KMS-11 (cell line): ENCODE measurements around the gene RNF8.

ENCODE experiments used
- H2AFZ ChIP-seq: fragments of 200-600 bp; sonication (generic); 2 replicates; pipeline ENCODE4 v1.6.1; 2016; ENCODE audit warnings: antibody characterized with exemption, mixed run types, low read depth
- H3K27ac ChIP-seq: fragments of 200-600 bp; sonication (generic); 2 replicates; pipeline ENCODE4 v1.6.1; 2016; ENCODE audit warnings: mild to moderate bottlenecking, mixed run types
- H3K27me3 ChIP-seq: fragments of 200-600 bp; sonication (generic); 2 replicates; pipeline ENCODE4 v1.6.1; 2017; ENCODE audit warnings: mild to moderate bottlenecking, low read depth, mixed run types, moderate library complexity; ENCODE audit not compliant: insufficient read depth
- H3K36me3 ChIP-seq: fragments of 200-600 bp; sonication (generic); 2 replicates; pipeline ENCODE4 v1.6.1; 2017; ENCODE audit warnings: mild to moderate bottlenecking, mixed run types; ENCODE audit not compliant: insufficient read depth
- H3K4me1 ChIP-seq: fragments of 200-600 bp; sonication (generic); 2 replicates; pipeline ENCODE4 v1.6.1; 2016; ENCODE audit warnings: mild to moderate bottlenecking, low read depth, mixed run types; ENCODE audit not compliant: poor library complexity, severe bottlenecking
- H3K4me2 ChIP-seq: fragments of 200-600 bp; sonication (generic); 2 replicates; pipeline ENCODE4 v1.7.0; 2016; ENCODE audit warnings: mild to moderate bottlenecking, mixed run types
- H3K4me3 ChIP-seq: fragments of 200-600 bp; sonication (generic); IDR thresholded peaks from 2 replicates; pipeline ENCODE4 v1.6.1; 2017; ENCODE audit warnings: low read depth, low read length, mixed read lengths; ENCODE audit not compliant: insufficient read depth
- H3K79me2 ChIP-seq: fragments of 200-600 bp; sonication (generic); 2 replicates; pipeline ENCODE4 v1.6.1; 2016; ENCODE audit warnings: low read depth, mixed run types; ENCODE audit not compliant: insufficient read depth
- H3K9ac ChIP-seq: fragments of 200-600 bp; sonication (generic); 2 replicates; pipeline ENCODE4 v1.6.1; 2016; ENCODE audit warnings: mild to moderate bottlenecking, mixed run types
- H4K20me1 ChIP-seq: fragments of 200-600 bp; sonication (generic); 2 replicates; pipeline ENCODE4 v1.6.1; 2016; ENCODE audit warnings: mild to moderate bottlenecking, mixed run types; ENCODE audit not compliant: insufficient read depth
- TF ChIP-seq, protein P1 (sequence below): fragments of 200-600 bp; sonication (generic); conservative IDR thresholded peaks from 2 replicates; pipeline ENCODE4 v1.6.1; 2017; ENCODE audit warnings: low read depth, mild to moderate bottlenecking, antibody characterized with exemption, low read length, moderate library complexity, mixed read lengths

Gene RNF8

DNA sequence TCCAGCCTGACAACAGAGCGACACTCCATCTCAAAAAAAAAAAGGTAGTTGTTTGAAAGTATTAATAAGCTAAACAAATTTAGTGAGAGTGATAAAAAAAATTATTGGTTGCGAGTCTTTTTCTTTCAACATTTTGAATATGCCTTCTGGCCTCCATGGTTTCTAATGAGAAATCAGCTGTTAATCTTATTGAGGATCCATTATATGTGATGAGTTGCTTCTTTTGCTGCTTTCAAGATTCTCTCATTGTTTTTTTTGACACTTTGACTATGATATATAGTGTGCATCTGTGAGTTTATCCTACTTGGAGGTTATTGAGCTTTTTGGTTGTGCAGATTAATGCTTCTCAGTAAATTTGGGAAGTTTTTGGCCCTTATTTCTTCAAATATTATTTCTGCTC lies 63.6 kb downstream of the RNF8 start:
- no peaks in the 10 kb centered on the region for H3K27me3 ChIP-seq
- no peak overlapping the region for H3K4me2 ChIP-seq
- no peaks in the 10 kb centered on the region for H4K20me1 ChIP-seq
- H3K4me1 ChIP-seq: no peaks in the 10 kb centered on the region
- no peaks in the 10 kb centered on the region for H3K79me2 ChIP-seq
- H3K9ac ChIP-seq: no peak overlapping the region
- TF ChIP-seq, protein P1, sequence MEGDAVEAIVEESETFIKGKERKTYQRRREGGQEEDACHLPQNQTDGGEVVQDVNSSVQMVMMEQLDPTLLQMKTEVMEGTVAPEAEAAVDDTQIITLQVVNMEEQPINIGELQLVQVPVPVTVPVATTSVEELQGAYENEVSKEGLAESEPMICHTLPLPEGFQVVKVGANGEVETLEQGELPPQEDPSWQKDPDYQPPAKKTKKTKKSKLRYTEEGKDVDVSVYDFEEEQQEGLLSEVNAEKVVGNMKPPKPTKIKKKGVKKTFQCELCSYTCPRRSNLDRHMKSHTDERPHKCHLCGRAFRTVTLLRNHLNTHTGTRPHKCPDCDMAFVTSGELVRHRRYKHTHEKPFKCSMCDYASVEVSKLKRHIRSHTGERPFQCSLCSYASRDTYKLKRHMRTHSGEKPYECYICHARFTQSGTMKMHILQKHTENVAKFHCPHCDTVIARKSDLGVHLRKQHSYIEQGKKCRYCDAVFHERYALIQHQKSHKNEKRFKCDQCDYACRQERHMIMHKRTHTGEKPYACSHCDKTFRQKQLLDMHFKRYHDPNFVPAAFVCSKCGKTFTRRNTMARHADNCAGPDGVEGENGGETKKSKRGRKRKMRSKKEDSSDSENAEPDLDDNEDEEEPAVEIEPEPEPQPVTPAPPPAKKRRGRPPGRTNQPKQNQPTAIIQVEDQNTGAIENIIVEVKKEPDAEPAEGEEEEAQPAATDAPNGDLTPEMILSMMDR: no peak
- H3K27ac ChIP-seq: no peak overlapping the region
- no peak overlapping the region for H2AFZ ChIP-seq
- H3K36me3 ChIP-seq: no peaks in the 10 kb centered on the region
- H3K4me3 ChIP-seq: no peak overlapping the region

DNA sequence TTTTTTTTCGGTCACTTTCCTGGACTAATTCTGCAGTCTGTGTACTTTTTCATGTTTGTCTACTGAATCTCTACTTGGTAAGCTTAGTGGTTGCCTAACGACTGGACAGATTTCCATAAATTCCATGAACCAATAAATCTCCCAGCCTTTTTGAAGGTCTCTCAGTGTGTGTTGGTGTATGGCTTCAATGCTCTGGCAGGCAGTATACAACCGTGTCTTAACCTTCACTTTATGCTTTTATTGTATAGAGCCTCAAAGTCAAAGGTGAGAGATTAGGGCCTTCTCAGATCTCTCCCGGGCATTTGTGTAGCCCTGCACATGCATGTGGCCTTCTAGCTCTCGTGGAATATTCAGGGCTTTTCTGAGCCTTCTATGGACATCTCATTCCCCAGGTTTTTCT lies 64.9 kb downstream of the RNF8 start:
- no peaks in the 10 kb centered on the region for H3K79me2 ChIP-seq
- no peaks in the 10 kb centered on the region for H3K27me3 ChIP-seq
- no peak overlapping the region for H3K4me2 ChIP-seq
- H3K4me3 ChIP-seq: no peak overlapping the region
- H3K36me3 ChIP-seq: no peaks in the 10 kb centered on the region
- no peak overlapping the region for H3K27ac ChIP-seq
- no peak overlapping the region for H2AFZ ChIP-seq
- H3K4me1 ChIP-seq: no peaks in the 10 kb centered on the region
- no peaks in the 10 kb centered on the region for H4K20me1 ChIP-seq
- no peak overlapping the region for H3K9ac ChIP-seq
- TF ChIP-seq, protein P1: no peak

DNA sequence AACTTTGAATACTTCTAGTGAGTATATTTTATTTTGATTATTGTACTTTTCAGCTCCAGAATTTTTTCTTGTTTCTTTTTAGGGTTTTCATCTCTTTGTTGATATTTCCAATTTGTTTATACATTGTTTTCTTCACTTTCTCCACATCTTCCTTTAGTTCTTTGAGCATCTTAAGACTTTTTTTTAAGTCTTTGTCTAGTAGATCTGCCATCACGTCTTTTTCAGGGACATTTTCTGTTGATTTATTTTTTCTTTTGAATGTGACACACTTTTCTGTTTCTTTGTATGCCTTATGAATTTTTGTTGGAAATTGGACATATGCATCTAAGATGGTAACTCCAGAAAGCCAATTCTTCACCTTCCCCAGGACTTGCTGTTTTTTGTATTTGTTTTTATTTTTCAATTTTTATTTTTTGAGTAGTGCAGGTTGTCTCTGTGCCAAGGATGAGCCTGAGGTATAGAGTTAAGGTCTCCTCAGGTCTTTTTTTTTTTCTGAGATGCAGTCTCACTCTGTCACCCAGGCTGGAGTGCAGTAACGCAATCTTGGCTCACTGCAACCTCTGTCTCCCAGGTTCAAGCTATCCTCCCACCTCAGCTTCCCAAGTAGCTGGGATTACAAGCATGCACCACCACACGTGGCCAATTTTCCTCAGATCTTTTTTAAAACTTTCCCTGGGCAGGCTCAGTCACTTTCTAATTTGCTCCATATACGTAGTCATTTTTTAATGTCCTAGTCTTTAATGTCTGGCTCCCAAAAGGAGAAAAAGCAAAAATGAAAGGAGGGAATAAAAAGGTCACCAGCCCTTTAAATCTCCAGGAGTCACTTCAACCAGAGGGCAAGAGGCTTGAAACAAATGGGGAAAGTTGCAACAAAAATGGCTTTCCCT lies 72.5 kb downstream of the RNF8 start:
- no peak overlapping the region for H2AFZ ChIP-seq

DNA sequence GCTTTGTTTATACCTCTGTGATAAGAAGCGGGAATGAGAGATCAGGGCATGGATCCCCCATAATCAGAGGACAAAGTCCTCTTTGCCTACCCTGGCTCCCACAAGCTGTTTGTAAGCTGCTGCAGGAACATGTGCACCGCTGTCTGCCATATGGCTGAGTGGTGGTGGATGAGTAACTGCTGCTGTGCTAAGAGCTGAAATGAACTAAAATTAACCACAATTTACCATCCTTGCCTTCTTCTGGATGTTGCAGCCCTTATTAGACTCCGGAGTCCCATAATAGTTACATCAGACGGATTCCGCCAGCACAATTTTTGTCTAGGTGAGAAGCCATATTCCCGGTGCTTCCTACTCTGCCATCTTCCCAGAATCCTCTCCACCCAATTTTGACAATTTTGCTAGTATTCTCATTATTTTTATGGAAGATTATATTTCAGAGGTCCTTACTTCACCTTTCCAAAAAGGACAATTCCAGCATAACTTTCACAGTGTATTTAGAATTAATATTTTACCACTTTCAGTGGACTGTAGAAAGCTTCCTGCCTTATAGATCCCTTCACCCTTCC lies 73.2 kb downstream of the RNF8 start:
- peaks cover 14% of the 10 kb centered on the region for H3K4me1 ChIP-seq
- no peak overlapping the region for H3K4me3 ChIP-seq
- TF ChIP-seq, protein P1: no peak
- no peaks in the 10 kb centered on the region for H3K79me2 ChIP-seq
- H4K20me1 ChIP-seq: no peaks in the 10 kb centered on the region
- H3K27ac ChIP-seq: no peak overlapping the region
- no peak overlapping the region for H3K9ac ChIP-seq
- H3K4me2 ChIP-seq: no peak overlapping the region
- H3K27me3 ChIP-seq: no peaks in the 10 kb centered on the region
- H2AFZ ChIP-seq: no peak overlapping the region
- no peaks in the 10 kb centered on the region for H3K36me3 ChIP-seq

More for the DNA sequence above, 72.5 kb downstream of the RNF8 start:
- Histone ChIP-seq H3K36me3 (no peaks in the 10 kb centered on the region), H3K27ac (no peak overlapping the region), H3K4me3 (no peak overlapping the region), H3K79me2 (no peaks in the 10 kb centered on the region), H4K20me1 (no peaks in the 10 kb centered on the region), H3K27me3 (no peaks in the 10 kb centered on the region), H3K9ac (no peak overlapping the region), H3K4me1 (peaks cover 12% of the 10 kb centered on the region), H3K4me2 (no peak overlapping the region)
- TF ChIP-seq, protein P1: no peak
